HCT116 (cell line): ENCODE data around the gene PPIF. TPM values are rescaled to one million over a fixed set of nuclear protein-coding genes. Genes with fewer than 3 reads are reported as not detected.

Experiments
- ATAC-seq: fragments of 200-7000 bp; cut with Tn5 transposase; 2 replicates; pipeline ENCODE4 v1.9.1; 2020; ENCODE audit warnings: mild to moderate bottlenecking, moderate library complexity
- BruUV-seq: library from RNA; stranded (reverse); fragments of 400-500 nt; replicated peaks from 2 replicates; lab custom pipeline; 2021; lab: Mats Ljungman, UMichigan
- CTCF ChIA-PET: fragments of 300-600 bp; sonication (Branson Sonifier 250); formaldehyde crosslinking; loops from one replicate; lab custom pipeline; 2021; ENCODE audit warnings: antibody characterized with exemption; lab: Charles Lee
- POLR2A ChIA-PET: fragments of 300-600, 350-600 bp; sonication (Branson Sonifier 250); formaldehyde crosslinking; loops from one replicate; lab custom pipeline; 2021; ENCODE audit warnings: antibody characterized with exemption; lab: Charles Lee
- RAD21 ChIA-PET, 2 experiments: fragments of 300-600 bp; sonication (Branson Sonifier 250); formaldehyde crosslinking; loops; one replicate each; lab custom pipeline; 2023; ENCODE audit warnings: low total read pairs in 2 of 2; ENCODE audit not compliant: uncharacterized antibody in 2 of 2, unreplicated experiment in 2 of 2, low non-redundant PET in 1 of 2; lab: Charles Lee
- DNase-seq: peaks from one replicate; pipeline ENCODE4 v3.0.0-alpha.2; 2010; ENCODE audit warnings: low read depth, low spot score
- H2AFZ ChIP-seq: fragments of 200-600 bp; shearing (Covaris generic), sonication (generic); 2 replicates; pipeline ENCODE4 v1.6.1; 2017; ENCODE audit warnings: low read depth, mixed run types, mixed read lengths, antibody characterized with exemption, low read length; ENCODE audit not compliant: poor library complexity, severe bottlenecking
- H3K27ac ChIP-seq: 2 replicates; pipeline ENCODE4 v1.5.1; 2012; ENCODE audit warnings: low read depth, low read length
- H3K27me3 ChIP-seq: fragments of 200-600 bp; sonication (generic); 2 replicates; pipeline ENCODE4 v1.6.1; 2016; ENCODE audit warnings: mixed run types, low read length, mixed read lengths; ENCODE audit not compliant: insufficient read depth
- H3K36me3 ChIP-seq, 2 experiments: fragments of 200-500 bp in 1 of 2; fragments of 200-600 bp in 1 of 2; sonication (Bioruptor generic) in 1 of 2; sonication (generic) in 1 of 2; 2 replicates each; pipeline versions ENCODE4 v1.5.1 to v1.6.1; 2014 to 2016; ENCODE audit warnings: low read length in 2 of 2, inconsistent platforms in 1 of 2, mixed read lengths in 1 of 2, mixed run types in 1 of 2; ENCODE audit not compliant: insufficient read depth in 2 of 2, control insufficient read depth in 1 of 2
- H3K4me1 ChIP-seq, 2 experiments: fragments of 200-600 bp in 1 of 2; sonication (generic) in 1 of 2; 2 replicates each; pipeline versions ENCODE4 v1.5.1 to v1.6.1; 2012 to 2017; ENCODE audit warnings: low read length in 2 of 2, inconsistent platforms in 1 of 2, mild to moderate bottlenecking in 1 of 2, mixed read lengths in 1 of 2, mixed run types in 1 of 2, moderate library complexity in 1 of 2; ENCODE audit not compliant: insufficient read depth in 2 of 2, control insufficient read depth in 1 of 2
- H3K4me2 ChIP-seq: fragments of 200-600 bp; sonication (generic); 2 replicates; pipeline ENCODE4 v1.6.1; 2017; ENCODE audit warnings: mixed run types, low read length, mixed read lengths
- H3K4me3 ChIP-seq, 2 experiments: fragments of 200-600 bp in 1 of 2; sonication (generic) in 1 of 2; replicated peaks in 1 of 2; 2 replicates each; pipeline ENCODE4 v1.5.1; 2011 to 2016; ENCODE audit warnings: low read length in 2 of 2, control low read depth in 1 of 2, low read depth in 1 of 2, mild to moderate bottlenecking in 1 of 2, mixed read lengths in 1 of 2, mixed run types in 1 of 2
- H3K79me2 ChIP-seq: fragments of 200-600 bp; sonication (generic); 2 replicates; pipeline ENCODE4 v1.6.1; 2017; ENCODE audit warnings: mild to moderate bottlenecking, mixed run types, low read length, moderate library complexity, mixed read lengths; ENCODE audit not compliant: insufficient read depth
- H3K9ac ChIP-seq: fragments of 200-600 bp; sonication (generic); 2 replicates; pipeline ENCODE4 v1.6.1; 2016; ENCODE audit warnings: low read length, mixed read lengths
- H3K9me2 ChIP-seq: fragments of 200-600 bp; sonication (generic), shearing (Covaris generic); 2 replicates; pipeline ENCODE4 v1.6.1; 2017; ENCODE audit warnings: mixed run types, mild to moderate bottlenecking, moderate library complexity; ENCODE audit not compliant: insufficient read depth
- H3K9me3 ChIP-seq, 2 experiments: fragments of 200-500 bp in 1 of 2; fragments of 200-600 bp in 1 of 2; sonication (Bioruptor generic) in 1 of 2; sonication (generic) in 1 of 2; 2 replicates each; pipeline ENCODE4 v1.6.1; 2014 to 2017; ENCODE audit warnings: low read length in 2 of 2, mixed read lengths in 2 of 2, inconsistent platforms in 1 of 2, low read depth in 1 of 2, mild to moderate bottlenecking in 1 of 2, mixed run types in 1 of 2, moderate library complexity in 1 of 2; ENCODE audit not compliant: control insufficient read depth in 1 of 2, insufficient read depth in 1 of 2
- H4K20me1 ChIP-seq: fragments of 200-600 bp; sonication (generic), shearing (Covaris generic); 2 replicates; pipeline ENCODE4 v1.6.1; 2017; ENCODE audit warnings: mixed run types, mild to moderate bottlenecking, moderate library complexity; ENCODE audit not compliant: insufficient read depth
- ATF3 ChIP-seq: IDR thresholded peaks from 2 replicates; pipeline ENCODE4 v1.6.1; 2012
- ELF1 ChIP-seq: IDR thresholded peaks from 2 replicates; pipeline ENCODE4 v1.6.1; 2012; ENCODE audit warnings: low read depth, borderline replicate concordance
- EZH2 ChIP-seq: fragments of 200-600 bp; sonication (generic); IDR thresholded peaks from 2 replicates; pipeline ENCODE4 v1.6.1; 2017; ENCODE audit warnings: antibody characterized with exemption, mixed run types
- FOSL1 ChIP-seq: IDR thresholded peaks from 2 replicates; pipeline ENCODE4 v1.6.1; 2012; ENCODE audit warnings: low read depth
- JUND ChIP-seq: IDR thresholded peaks from 2 replicates; pipeline ENCODE4 v1.6.1; 2012
- SIN3A ChIP-seq: IDR thresholded peaks from 2 replicates; pipeline ENCODE4 v1.6.1; 2012; ENCODE audit warnings: low read depth
- SP1 ChIP-seq: IDR thresholded peaks from 2 replicates; pipeline ENCODE4 v1.6.1; 2012; ENCODE audit warnings: low read depth
- SRF ChIP-seq: IDR thresholded peaks from 2 replicates; pipeline ENCODE4 v1.6.1; 2012; ENCODE audit warnings: low read depth
- TCF7L2 ChIP-seq: IDR thresholded peaks from 2 replicates; pipeline ENCODE4 v1.7.0; 2011; ENCODE audit warnings: borderline replicate concordance, inconsistent platforms; ENCODE audit not compliant: insufficient read depth, insufficient read length; ENCODE audit errors: extremely low read depth
- ZFX ChIP-seq: fragments of 450-650 bp; IDR thresholded peaks from 2 replicates; pipeline ENCODE4 v1.6.1; 2017
- ZNF274 ChIP-seq: fragments of 200-500 bp; sonication (Bioruptor generic); IDR thresholded peaks from 2 replicates; pipeline ENCODE4 v1.6.1; 2014; ENCODE audit warnings: mild to moderate bottlenecking, low read depth, low read length, inconsistent platforms
- intact Hi-C: fragments of 100-400 bp; cut with micrococcal nuclease; formaldehyde crosslinking; loops from 2 replicates; pipeline ENCODE4 v1.10.0; 2022
- total RNA-seq: library from RNA; stranded (reverse); gene quantifications from one replicate; pipeline ENCODE4 v1.2.1, GENCODE V29; 2021; ENCODE audit not compliant: unreplicated experiment

The PPIF gene
- total RNA-seq, 1 experiment from 2014 or later, result 85.0 TPM

GRCh38 chr10:79304479-79305087, 42.7 kb upstream of the PPIF start:
- H3K4me1 ChIP-seq, result peaks cover 4 to 8% of the 10 kb centered on the region in 2 experiments
- intact Hi-C loops, result no loop called here
- peaks cover 7 to 13% of the 10 kb centered on the region in 2 experiments; a peak in 2 of 4 replicates for H3K36me3 ChIP-seq
- no peaks in the 10 kb centered on the region for H3K9me2 ChIP-seq
- no peak overlapping the region for H3K4me3 ChIP-seq
- no peak overlapping the region for H3K4me2 ChIP-seq
- H3K9me3 ChIP-seq, result no peaks in the 10 kb centered on the region
- DNase-seq, result no peak
- TF ChIP-seq EZH2 (no peak), SP1 (no peak)
- no peak overlapping the region for H3K27ac ChIP-seq
- no peak overlapping the region for H3K9ac ChIP-seq
- ChIA-PET POLR2A (no interaction called here), RAD21 (no interaction called here), CTCF (no interaction called here)
- ATAC-seq, result no peak
- no peaks in the 10 kb centered on the region for H4K20me1 ChIP-seq
- H3K79me2 ChIP-seq, result no peaks in the 10 kb centered on the region
- no peak overlapping the region for H2AFZ ChIP-seq
- BruUV-seq, result no TSS peak
- no peaks in the 10 kb centered on the region for H3K27me3 ChIP-seq

GRCh38 chr10:79305515-79305914, 41.8 kb upstream of the PPIF start:
- ATAC-seq (no peak), DNase-seq (no peak)
- intact Hi-C loops, result no loop called here
- Histone ChIP-seq H3K4me1 (no peaks in the 10 kb centered on the region), H3K79me2 (no peaks in the 10 kb centered on the region), H3K27ac (no peak overlapping the region), H3K4me3 (no peak overlapping the region), H3K9ac (no peak overlapping the region), H2AFZ (no peak overlapping the region), H3K9me2 (no peaks in the 10 kb centered on the region), H3K27me3 (no peaks in the 10 kb centered on the region), H3K9me3 (no peaks in the 10 kb centered on the region), H4K20me1 (no peaks in the 10 kb centered on the region), H3K36me3 (peaks cover 7 to 10% of the 10 kb centered on the region in 2 experiments; a peak in 2 of 4 replicates), H3K4me2 (no peak overlapping the region)
- no peak for TF ChIP-seq JUND
- TF ChIP-seq SRF, result no peak
- TF ChIP-seq ZNF274, result no peak
- TF ChIP-seq FOSL1, result no peak
- no peak for TF ChIP-seq ZFX
- no peak for TF ChIP-seq SIN3A
- TF ChIP-seq ATF3, result no peak
- TF ChIP-seq TCF7L2, result no peak
- TF ChIP-seq ELF1, result no peak
- ChIA-PET CTCF (no interaction called here), RAD21 (no interaction called here), POLR2A (no interaction called here)
- no TSS peak for BruUV-seq
